GM18907 (cell line): ENCODE data around the gene GALNT9.
A peak's percentile ranks its signal among the peaks of the same experiment; 100 is the strongest.

ENCODE experiments used
- ATAC-seq: cut with Tn5 transposase; IDR thresholded peaks from one replicate; pipeline ENCODE4 v1.9.1; 2021; ENCODE audit warnings: mild to moderate bottlenecking, moderate library complexity; ENCODE audit not compliant: unreplicated experiment

The GALNT9 gene

DNA sequence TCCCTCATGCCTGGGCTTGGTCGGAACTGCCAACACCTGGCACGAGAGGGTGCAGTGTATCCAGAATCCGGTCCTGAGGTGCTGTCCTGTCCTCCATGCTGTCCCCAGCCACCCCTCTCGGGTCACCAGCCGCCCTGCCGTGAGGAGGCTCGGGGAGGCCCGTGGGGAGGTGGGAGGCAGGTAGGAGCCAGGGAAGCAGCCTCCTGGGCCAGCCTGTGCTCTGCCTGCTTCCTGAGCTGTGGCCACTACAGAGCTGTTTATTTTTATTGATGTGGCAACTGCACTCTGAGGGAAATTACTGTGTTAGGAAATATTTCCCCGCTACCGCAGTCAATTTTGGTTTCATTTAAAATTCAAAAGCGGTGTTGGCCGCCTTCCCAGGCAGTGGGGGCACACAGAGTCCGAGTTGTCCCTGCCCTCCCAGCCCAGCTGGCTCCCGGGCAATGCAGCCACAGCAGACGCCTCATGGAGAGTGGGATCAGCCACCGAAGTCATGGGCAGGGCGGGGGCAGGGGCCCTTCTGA lies 166.8 kb downstream of the GALNT9 start:
- ATAC-seq = no peak

DNA sequence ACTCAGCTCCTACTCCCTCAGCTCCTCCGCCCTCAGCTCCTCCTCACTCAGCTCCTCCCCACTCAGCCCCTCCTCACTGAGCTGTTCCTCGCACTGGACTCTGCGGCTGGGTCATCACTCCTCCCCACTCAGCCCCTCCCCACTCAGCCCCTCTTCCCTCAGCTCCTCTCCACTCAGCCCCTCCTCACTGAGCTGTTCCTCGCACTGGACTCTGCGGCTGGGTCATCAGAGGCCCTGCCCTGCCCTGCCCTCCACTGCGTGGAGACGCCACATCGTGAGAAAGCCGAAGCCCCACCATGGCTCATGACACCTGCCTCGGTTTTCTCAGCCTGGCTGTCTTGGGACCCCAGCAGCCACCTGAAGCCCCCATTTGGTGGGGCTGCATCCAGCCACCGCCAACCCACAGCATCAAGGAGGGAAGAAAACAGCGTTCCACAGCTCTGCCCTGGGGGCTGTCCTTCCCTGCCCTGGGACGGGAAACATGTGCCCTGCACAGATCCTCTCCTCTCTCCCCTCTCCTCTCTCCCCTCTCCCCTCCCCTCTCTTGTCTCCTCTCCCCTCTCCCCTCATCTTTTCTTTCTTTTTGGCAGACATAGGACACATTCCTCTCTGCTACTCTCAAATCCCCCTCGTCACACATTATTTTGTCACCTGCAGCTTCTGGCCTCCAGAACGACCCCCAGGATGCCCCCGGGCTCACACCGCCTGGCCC lies 167.4 kb downstream of the GALNT9 start:
- ATAC-seq = no peak

DNA sequence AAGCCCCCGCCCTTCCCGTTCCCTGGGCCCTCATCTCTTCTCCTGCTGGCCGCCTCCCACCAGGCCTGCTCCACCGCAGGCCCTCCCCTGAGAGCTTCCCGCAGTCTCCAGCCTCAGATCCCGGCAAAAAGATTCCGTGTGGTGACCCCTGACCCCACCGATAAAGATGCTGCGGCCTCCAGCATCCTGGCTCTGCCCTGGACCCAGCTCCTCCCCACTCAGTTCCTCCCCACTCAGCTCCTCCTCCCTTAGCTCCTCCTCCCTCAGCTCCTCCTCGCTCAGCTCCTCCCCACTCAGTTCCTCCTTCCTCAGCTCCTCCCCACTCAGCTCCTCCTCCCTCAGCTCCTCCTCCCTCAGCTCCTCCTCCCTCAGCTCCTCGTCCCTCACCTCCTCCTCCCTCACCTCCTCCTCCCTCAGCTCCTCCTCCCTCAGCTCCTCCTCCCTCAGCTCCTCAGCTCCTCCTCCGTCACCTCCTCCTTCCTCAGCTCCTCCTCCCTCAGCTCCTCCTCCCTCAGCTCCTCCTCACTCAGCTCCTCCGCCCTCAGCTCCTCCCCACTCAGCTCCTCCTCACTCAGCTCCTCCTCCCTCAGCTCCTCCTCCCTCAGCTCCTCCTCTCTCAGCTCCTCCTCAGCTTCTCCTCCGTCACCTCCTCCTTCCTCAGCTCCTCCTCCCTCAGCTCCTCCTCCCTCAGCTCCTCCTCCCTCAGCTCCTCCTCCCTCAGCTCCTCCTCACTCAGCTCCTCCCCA lies 168.2 kb downstream of the GALNT9 start:
- no peak for ATAC-seq

DNA sequence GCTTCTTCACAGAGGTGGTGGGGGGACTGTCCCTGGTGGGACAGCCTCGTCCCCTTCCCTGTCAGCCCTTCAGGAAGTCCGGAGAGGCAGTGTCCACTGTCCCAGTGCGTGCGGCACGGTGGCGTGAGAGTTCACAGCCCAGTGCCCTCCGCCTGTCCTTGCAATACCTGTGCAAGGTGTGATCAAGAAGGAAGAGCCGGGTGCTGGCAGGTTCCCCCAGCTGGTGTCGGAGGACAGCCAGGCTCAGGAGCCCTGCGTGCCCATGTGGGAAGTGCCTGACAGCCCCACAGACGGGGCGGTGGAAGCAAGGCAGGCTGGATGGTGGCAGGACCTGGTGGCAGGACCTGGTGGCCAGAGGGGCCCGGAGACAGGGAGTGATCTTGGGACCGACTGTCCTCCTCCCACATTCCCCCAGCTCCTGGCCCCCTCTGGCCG lies 168.8 kb downstream of the GALNT9 start:
- ATAC-seq = no peak

DNA sequence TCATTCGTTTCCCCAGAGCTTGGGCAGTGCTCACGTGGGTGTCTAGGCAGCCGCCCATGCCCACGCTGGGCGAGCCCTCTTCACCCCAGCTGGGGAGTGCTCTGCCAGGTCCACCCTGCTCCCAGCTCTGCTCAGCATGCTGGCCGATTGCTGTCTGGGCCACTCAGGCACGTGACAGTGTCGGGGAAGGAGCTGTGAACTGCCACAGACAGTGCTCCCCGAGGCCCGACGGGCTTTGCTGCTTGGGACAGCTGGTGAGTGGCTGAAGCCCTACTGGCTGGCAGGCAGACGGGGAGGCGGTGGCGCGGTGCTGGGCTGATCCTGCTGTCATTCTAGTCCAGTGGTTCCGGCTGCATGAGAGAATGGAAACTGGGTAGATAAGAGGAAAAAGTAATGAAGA lies 169.4 kb downstream of the GALNT9 start:
- no peak for ATAC-seq

DNA sequence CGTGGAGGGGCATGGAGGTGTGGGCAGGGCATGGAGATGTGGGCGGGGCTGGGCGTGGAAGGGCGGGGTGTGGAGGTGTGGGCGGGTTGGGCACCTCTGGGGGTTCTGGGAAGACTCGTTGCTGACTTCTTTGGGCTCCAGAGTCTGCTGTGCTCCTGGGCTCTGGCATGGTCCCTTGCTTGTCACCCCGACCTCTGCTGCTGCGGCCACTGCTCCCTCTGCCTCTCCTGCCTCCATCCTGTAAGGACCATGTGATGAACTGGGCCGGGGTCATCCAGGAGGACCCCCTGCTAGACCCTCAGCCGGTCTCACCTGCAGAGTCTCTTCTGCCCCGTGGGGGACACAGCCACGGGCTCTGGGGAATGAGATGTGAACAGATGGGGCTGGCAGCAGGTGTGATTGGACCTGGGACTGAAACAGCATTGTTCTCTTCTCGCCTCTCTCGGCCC lies 169.8 kb downstream of the GALNT9 start:
- no peak for ATAC-seq

DNA sequence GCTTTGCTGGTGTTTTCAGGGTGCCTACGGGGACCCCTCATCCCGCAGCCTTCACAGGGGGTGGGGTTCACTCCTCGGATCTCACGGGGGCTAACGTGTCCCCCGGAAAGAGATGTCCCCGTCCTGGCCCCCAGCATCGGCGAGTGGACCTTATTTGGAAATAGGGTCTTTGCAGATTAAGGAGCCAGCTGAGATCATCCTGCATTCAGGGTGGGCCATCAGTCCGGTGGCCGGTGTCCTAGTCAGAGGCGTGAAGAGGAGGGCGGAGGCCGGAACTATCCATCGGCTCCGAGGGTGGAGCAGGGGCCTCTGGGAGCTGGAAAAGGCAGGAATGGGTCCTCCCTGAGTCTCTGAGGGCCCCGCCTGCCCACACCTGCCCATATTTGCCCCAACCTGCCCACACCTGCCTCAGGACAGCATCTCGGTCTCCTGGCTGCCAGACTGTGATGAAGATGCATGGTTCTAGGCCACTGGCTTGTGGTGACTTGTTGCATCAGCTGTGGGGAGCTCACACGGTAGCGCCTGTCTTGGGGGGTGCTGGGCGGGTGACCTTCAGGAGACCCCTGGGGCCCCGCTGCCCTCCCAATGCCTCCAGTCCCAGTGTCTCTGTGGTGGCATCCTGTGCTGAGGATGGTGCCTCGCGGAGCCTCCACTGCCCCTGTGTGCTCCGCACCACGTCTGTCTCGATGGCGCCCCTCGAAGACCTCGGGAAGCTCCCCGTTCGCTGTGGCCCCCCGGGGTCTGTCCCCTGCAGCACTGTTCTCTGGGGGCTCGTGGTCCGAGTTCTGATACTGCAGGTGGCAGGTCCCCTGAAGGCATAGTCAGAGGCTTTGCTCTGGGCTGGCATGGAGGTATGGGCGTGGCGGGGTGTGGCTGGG lies 170.5 kb downstream of the GALNT9 start:
- no peak for ATAC-seq

DNA sequence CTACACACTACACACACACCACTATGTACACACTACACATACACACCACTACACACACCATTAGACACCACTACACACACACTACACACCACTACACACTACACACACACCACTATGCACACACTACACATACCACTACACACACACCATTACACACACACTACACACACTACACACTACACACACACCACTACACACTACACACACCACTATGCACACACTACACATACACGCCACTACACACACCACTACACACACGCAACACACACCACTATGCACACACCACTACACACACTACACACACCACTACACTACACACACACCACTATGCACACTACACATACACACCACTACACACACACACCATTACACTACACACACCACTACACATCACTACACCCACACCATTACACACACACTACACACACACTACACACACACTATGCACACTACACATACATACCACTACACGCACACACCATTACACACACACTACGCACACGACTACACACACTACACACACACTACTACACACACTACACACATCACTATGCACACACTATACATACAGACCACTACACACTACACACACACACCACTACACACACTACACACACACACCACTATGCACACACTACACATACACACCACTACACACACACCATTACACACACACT lies 171.5 kb downstream of the GALNT9 start:
- no peak for ATAC-seq

DNA sequence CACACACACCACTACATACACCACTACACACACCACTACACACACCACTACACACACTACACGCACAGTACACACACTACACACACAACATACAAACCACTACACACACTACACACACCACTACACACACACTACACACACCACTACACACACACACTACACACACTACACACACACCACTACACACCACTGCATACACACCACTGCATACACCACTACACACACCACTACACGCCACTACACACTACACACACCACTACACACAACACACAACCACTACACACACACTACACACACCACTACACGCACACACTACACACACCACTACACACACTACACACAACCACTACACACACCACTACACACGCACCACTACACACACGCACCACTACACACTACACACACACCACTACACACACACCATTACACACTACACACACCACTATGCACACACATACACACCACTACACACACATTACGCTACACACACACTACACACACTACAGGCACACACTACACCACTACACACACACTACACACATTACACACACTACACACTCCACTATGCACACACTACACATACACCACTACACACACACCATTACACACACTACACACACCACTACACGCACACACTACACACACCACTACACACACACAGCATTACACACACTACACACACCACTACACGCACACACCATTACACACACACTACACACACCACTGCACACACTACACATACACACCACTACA lies 172.6 kb downstream of the GALNT9 start:
- ATAC-seq = no peak

DNA sequence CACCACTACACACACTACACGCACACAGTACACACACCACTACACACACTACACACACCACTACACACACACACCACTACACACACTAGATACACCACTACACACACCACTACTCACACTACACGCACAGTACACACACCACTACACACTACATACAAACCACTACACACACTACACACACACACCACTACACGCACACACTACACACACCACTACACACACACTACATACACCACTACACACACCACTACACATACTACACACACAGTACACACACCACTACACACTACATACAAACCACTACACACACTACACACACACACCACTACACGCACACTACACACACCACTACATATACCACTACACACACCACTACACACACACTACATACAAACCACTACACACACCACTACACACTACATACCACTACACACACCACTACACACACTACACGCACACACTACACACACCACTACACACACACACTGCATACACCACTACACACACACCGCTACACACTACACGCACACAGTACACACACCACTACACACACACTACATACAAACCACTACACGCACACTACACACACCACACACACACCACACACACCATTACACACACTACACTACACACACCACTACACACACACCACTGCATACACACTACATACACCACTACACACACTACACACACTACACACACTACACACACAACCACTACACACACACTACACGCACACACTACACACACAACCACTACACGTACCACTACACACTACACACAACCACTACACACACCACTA lies 173.4 kb downstream of the GALNT9 start:
- no peak for ATAC-seq

DNA sequence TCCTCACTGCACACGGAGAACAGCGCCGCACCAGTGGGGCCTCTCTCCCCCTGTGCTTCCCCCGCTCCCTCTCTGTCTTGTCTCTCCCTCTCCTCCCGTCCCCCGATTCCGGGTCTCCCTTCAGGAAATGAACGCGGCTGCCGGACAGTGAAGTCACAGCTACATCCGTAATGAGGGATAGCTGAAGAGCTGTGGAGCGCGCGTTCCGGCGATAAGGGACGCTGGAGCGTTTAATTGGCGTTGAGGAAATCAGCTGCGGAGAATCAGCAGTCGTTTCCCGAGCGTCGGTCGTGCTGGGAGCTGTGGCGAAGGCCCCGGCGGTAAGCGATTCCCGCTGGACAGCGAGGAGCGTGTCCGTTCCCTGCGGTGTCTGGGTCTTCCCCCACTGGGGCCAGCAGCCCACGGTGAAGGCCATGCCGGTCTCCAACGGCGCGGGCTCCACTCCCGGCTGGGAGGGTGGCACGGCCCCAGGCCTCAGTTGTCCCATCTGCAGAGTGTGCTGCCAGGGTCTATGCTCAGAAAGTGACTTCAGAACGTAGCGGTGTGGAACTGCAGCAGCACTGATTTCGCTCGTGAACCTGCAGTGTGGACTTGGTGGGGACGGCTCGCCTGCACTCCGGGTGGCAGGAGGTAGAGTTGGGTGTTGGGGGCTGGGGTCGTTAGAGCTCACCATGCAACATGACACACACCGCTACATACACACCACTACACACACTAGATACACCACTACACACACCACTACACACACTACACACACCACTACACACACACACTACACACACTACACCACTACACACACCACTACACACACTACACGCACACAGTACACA lies 174.2 kb downstream of the GALNT9 start:
- no peak for ATAC-seq

DNA sequence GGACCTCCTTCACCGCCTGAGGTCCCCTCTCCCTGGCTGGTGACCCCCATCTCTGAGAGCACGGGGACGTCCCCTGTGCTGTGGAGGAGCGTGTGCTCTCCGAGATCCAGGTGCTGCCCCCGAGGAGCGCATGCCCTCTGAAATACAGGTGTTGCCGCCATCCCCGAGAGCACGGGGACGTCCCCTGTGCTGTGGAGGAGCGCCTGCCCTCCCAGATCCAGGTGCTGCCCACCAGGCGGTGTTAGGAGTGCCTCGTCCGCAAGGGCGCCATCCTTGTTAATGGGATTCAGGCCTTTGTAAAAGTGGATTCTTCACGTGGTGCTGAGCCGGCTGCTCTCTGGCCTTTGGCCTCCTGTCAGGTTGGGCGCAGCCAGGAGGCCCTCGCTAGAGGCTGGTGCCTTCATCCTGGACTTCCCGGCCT lies 175.0 kb downstream of the GALNT9 start:
- peak; percentile 30 for ATAC-seq

DNA sequence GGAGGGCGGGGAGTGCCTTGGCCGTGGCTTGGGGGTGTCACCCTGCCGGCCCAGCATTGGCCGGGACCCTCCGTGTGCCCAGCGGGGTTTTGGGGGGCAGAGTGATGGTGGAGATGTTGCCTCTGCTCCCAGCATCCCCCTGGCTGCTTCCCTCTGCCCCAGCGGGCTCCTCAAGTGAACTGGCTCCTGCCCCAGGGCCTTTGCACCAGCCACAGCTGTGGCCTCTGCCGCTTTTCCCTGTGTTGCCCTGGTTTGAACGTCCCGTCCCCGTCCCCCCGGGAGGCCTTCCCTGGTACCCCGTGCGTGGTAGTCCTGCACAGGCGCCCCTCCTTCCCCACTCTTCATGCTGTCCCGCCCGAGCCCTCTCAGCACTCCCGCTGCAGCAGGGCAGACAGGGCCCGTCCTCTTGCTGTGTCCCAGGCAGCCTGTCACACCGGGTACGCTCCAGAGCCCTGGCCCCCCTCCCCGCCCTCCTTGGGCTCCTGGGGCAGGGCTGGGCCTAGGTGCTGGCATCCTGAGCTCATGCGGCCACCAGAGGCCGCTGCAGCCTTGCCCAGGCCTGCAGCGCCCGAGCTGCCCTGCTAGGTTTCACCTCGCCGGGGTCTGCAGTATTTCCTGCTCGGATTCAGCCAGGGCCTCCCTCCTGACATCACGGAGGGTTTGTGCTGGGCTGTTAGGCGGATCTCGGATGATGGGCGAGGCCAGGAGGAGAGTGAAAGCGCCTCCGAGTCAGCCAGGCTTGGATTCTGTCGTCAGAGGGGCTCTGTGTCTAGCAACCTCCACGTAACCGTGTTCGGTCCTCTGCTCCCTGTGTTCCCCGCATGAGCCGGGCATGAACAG lies 175.7 kb downstream of the GALNT9 start:
- peak; percentile 83 for ATAC-seq

DNA sequence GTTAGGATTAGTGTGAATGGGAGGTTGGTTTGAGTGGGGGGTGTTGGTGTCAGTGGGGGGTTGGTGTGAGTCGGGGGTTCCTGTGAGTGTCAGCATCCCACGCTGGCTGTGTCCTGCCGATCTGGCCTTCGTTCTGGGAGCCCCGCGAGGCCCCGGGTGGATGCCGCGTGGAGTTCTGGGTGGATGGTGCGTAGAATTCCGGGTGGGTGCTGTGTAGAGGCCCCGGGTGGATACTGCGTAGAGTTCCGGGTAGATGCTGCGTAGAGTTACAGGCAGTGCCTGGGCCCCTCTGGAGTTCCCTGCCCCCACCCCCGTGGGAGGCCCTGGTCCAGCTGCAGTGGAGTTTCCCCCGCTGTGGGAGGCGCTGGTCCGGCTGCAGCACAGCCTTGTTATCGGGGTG lies 176.4 kb downstream of the GALNT9 start:
- ATAC-seq = no peak

DNA sequence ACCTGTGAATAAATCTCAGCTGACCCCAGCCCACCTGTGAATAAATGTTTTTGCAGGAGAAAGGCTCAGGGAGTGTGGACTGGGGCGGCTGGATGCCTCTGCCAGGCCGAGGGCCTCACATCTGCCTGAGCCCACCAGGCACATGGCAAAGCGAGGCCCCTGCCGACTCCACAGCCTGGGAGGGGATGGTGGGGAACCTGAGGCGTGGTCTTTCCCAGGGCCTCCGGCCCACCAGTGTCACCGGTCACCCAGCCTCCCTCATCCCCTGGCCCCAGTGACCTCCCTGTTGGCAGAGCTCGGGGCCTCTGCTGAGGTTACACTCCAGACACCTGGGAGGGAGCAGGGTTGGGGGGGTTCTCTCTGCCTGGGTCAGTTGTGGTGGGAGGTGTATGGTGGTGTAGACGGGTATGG lies 177.0 kb downstream of the GALNT9 start:
- ATAC-seq = no peak

DNA sequence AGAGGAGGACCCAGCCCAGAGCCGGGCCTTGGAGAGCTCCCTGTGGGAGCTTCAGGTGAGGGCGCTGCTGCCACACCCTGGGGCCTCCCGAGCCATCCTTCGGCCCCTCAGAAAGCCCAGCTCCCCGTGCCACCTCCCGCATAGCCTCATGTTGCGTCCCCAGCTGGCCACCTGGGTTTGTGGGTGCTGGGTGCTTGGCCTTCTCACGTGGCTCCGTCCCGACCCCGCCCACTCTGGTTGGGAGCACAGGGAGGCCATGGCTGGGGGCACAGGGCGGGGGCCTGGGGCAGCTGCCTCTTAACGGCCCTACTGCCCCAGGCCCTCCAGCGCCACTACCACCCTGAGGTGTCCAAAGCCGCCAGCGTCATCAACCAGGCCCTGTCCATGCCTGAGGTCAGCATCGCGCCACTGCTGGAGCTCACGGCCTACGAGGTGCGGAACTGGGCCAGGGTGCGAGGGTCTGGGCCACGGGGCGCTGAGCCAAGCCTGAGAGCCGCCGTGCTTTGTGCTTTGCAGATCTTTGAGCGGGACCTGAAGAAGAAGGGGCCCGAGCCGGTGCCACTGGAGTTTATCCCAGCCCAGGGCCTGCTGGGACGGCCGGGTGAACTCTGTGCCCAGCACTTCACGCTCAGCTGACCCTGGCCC lies 177.5 kb downstream of the GALNT9 start:
- no peak for ATAC-seq
